ENCODE data around the gene EVI2A.

Gene EVI2A

GRCh38 chr17:31327534-31328159 is 6.2 kb upstream of the EVI2A start:
- H3K4me1 ChIP-seq (ENCODE audit: insufficient read depth, low read length, poor library complexity, severe bottlenecking) = no peaks in the 10 kb centered on the region
- H3K36me3 ChIP-seq (ENCODE audit: insufficient read depth, low read length) = peaks cover 18% of the 10 kb centered on the region; the same call in 1 of the 2 replicates
- no peak overlapping the region for H2AFZ ChIP-seq (ENCODE audit: low read length)
- H3K9ac ChIP-seq (ENCODE audit: low read depth, low read length, poor library complexity, severe bottlenecking) = no peak overlapping the region
- H4K20me1 ChIP-seq (ENCODE audit: insufficient read depth, low read length, poor library complexity, severe bottlenecking) = no peaks in the 10 kb centered on the region
- H3K4me3 ChIP-seq (ENCODE audit: low read length, poor library complexity, severe bottlenecking) = no peak overlapping the region
- no peaks in the 10 kb centered on the region for H3K9me3 ChIP-seq (ENCODE audit: insufficient read depth, low read depth, low read length)
- no peaks in the 10 kb centered on the region for H3F3A ChIP-seq (ENCODE audit: low read depth)
- TF ChIP-seq CTCF (conservative IDR thresholded peaks at IDR 0.05; ENCODE audit: low read length) (no peak), EZH2phosphoT487 (IDR thresholded peaks at IDR 0.05; ENCODE audit: borderline replicate concordance) (no peak)
- H3K9me2 ChIP-seq (replicated peaks; ENCODE audit: low read depth, low read length) = no peaks in the 10 kb centered on the region
- no peaks in the 10 kb centered on the region for H3K27me3 ChIP-seq (ENCODE audit: insufficient read depth, low read length, poor library complexity, severe bottlenecking)
- H3K79me2 ChIP-seq (ENCODE audit: insufficient read depth, low read length) = no peaks in the 10 kb centered on the region
- H3K4me2 ChIP-seq (ENCODE audit: low read depth, low read length, poor library complexity, severe bottlenecking) = no peak overlapping the region

- Histone ChIP-seq H3K9me2 (replicated peaks; ENCODE audit: low read depth, low read length) (no peaks in the 10 kb centered on the region), H3K4me3 (ENCODE audit: low read length, poor library complexity, severe bottlenecking) (no peak overlapping the region), H3K9ac (ENCODE audit: low read depth, low read length, poor library complexity, severe bottlenecking) (no peak overlapping the region), H3K9me3 (ENCODE audit: insufficient read depth, low read depth, low read length) (no peaks in the 10 kb centered on the region), H3K27me3 (ENCODE audit: insufficient read depth, low read length, poor library complexity, severe bottlenecking) (no peaks in the 10 kb centered on the region), H2AFZ (ENCODE audit: low read length) (no peak overlapping the region), H3K36me3 (ENCODE audit: insufficient read depth, low read length) (peaks cover 18% of the 10 kb centered on the region; the same call in 1 of the 2 replicates), H3K4me2 (ENCODE audit: low read depth, low read length, poor library complexity, severe bottlenecking) (no peak overlapping the region), H3K79me2 (ENCODE audit: insufficient read depth, low read length) (peaks cover 28% of the 10 kb centered on the region), H4K20me1 (ENCODE audit: insufficient read depth, low read length, poor library complexity, severe bottlenecking) (no peaks in the 10 kb centered on the region), H3K4me1 (ENCODE audit: insufficient read depth, low read length, poor library complexity, severe bottlenecking) (peaks cover 31% of the 10 kb centered on the region), H3F3A (ENCODE audit: low read depth) (peaks cover 5% of the 10 kb centered on the region; the same call in 1 of the 2 replicates)
- no peak for TF ChIP-seq EZH2phosphoT487 (IDR thresholded peaks at IDR 0.05; ENCODE audit: borderline replicate concordance)
- TF ChIP-seq CTCF (conservative IDR thresholded peaks at IDR 0.05; ENCODE audit: low read length) = no peak
Observed at GRCh38 chr17:31323551-31323950, 2.1 kb upstream of the EVI2A start.

- Histone ChIP-seq H3F3A (ENCODE audit: low read depth) (peaks cover 5% of the 10 kb centered on the region; the same call in 1 of the 2 replicates), H3K9me2 (replicated peaks; ENCODE audit: low read depth, low read length) (no peaks in the 10 kb centered on the region), H3K9me3 (ENCODE audit: insufficient read depth, low read depth, low read length) (no peaks in the 10 kb centered on the region), H3K27me3 (ENCODE audit: insufficient read depth, low read length, poor library complexity, severe bottlenecking) (no peaks in the 10 kb centered on the region), H3K4me3 (ENCODE audit: low read length, poor library complexity, severe bottlenecking) (peak overlapping the region; percentile 73), H3K4me2 (ENCODE audit: low read depth, low read length, poor library complexity, severe bottlenecking) (peak overlapping the region; percentile 83), H3K36me3 (ENCODE audit: insufficient read depth, low read length) (peaks cover 11% of the 10 kb centered on the region; the same call in 1 of the 2 replicates), H2AFZ (ENCODE audit: low read length) (no peak overlapping the region), H3K4me1 (ENCODE audit: insufficient read depth, low read length, poor library complexity, severe bottlenecking) (peaks cover 42% of the 10 kb centered on the region), H4K20me1 (ENCODE audit: insufficient read depth, low read length, poor library complexity, severe bottlenecking) (no peaks in the 10 kb centered on the region), H3K79me2 (ENCODE audit: insufficient read depth, low read length) (peaks cover 41% of the 10 kb centered on the region), H3K9ac (ENCODE audit: low read depth, low read length, poor library complexity, severe bottlenecking) (no peak overlapping the region)
- TF ChIP-seq EZH2phosphoT487 (IDR thresholded peaks at IDR 0.05; ENCODE audit: borderline replicate concordance) = no peak
Observed at GRCh38 chr17:31321966-31322365, 544 bp upstream of the EVI2A start.

GRCh38 chr17:31320791-31321190 is 631 bp downstream of the EVI2A start:
- H3K9me3 ChIP-seq (ENCODE audit: insufficient read depth, low read depth, low read length) = no peaks in the 10 kb centered on the region
- no peaks in the 10 kb centered on the region for H3K9me2 ChIP-seq (replicated peaks; ENCODE audit: low read depth, low read length)
- no peak overlapping the region for H2AFZ ChIP-seq (ENCODE audit: low read length)
- H3K36me3 ChIP-seq (ENCODE audit: insufficient read depth, low read length) = peaks cover 2% of the 10 kb centered on the region; the same call in 1 of the 2 replicates
- H3K79me2 ChIP-seq (ENCODE audit: insufficient read depth, low read length) = peaks cover 49% of the 10 kb centered on the region
- TF ChIP-seq EZH2phosphoT487 (IDR thresholded peaks at IDR 0.05; ENCODE audit: borderline replicate concordance) (no peak), CTCF (conservative IDR thresholded peaks at IDR 0.05; ENCODE audit: low read length) (no peak)
- H4K20me1 ChIP-seq (ENCODE audit: insufficient read depth, low read length, poor library complexity, severe bottlenecking) = no peaks in the 10 kb centered on the region
- H3K9ac ChIP-seq (ENCODE audit: low read depth, low read length, poor library complexity, severe bottlenecking) = peak overlapping the region; percentile 74
- H3K27me3 ChIP-seq (ENCODE audit: insufficient read depth, low read length, poor library complexity, severe bottlenecking) = no peaks in the 10 kb centered on the region
- peak overlapping the region; percentile 73 for H3K4me3 ChIP-seq (ENCODE audit: low read length, poor library complexity, severe bottlenecking)
- peak overlapping the region; percentile 83 for H3K4me2 ChIP-seq (ENCODE audit: low read depth, low read length, poor library complexity, severe bottlenecking)
- H3F3A ChIP-seq (ENCODE audit: low read depth) = peaks cover 5% of the 10 kb centered on the region; the same call in 1 of the 2 replicates
- peaks cover 53% of the 10 kb centered on the region for H3K4me1 ChIP-seq (ENCODE audit: insufficient read depth, low read length, poor library complexity, severe bottlenecking)

Data from Loucy (cell line).